ENCODE results near the gene MICA.
A peak's percentile ranks its signal among the peaks of the same experiment; 100 is the strongest.

The MICA gene

DNA sequence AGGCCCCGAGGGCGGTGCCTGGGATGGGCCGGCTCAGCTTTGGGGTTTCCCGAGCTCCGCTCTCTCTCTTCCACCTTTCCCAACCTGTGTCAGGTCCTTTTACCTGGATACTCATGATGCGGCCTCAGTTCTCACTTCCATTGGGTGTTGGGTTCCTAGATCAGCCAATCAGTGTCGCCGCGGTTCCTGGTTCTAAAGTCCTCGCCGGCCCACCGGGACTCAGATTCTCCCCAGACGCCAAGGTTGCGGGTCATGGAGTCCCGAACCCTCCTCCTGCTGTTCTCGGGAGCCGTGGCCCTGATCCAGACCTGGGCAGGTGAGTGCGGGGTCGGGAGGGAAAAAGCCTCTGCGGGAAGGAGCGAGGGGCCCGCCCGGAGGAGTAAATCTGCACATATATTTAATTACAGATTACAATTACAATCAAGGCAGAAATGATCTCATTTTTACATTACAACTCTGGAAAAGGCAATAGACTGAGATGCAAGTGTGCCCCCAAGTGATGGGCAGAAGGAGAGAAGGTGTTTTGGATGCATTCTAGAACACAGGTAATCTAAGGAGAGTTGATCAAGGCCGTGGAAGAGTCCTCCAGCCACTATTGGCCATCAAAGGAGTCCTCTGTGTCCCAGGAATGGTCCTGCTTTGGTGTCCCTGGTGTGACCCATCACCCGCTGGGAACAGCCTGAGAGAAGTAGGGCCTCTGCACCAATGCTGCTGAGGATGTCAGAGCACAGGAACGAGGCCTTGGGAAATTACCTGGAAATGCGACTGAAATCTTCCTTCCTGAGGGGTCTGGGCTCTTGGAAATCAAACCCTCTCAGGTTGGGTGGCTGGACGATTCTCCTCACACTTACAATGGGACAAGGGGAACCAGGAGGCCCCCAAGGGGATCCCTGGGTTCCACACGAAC lies 59.8 kb downstream of the MICA start:
- DNase-seq, result peak; percentile 62 to 83 (median 74)

DNA sequence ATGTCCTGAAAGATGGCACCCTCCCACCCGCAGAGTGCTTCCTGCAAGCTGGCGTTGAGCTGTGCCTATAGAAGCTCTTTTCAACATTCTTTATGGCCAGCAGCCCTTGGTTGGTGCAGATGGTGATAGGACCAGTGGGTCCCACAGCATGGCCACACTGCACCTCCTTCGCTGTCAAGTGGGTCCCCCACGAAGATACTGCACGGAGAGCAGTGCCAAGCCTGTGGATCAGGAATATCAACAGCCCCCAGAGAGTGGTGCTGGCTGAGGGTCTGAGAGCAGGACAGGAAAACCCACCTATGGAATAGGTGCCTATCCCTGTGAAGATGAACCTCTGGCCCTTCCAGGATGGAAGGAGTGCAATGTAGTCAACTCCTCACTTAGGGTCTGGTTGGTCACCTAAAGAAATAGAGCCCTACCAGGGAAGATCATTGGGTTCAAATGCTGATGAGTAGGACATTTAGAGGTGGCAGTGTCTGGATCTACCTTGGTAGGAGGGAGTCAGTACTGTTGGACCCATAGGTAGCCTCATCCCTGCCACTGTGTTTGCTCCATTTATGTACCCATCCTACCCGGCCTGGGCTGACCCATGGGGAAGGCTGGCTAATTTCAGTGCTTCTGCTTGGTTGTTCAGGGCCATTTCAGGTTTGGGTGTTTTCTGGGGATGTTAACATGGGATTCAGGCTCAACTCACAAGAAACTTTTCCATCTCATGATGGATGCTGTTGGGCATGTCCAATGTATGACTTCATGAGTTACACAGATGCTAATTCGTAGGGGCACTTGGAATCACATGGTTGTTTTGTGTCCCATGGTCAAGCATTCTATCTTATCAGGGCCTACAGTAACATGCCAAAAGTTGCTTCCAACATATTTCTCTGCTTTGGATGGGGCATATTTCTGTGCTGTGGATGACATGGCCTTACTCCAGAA lies 61.1 kb downstream of the MICA start:
- DNase-seq, result no peak

All from activated CD4-positive, CD25-positive, alpha-beta regulatory T cell (primary cell).